ENCODE measurements around the gene TP63. TPM values are rescaled to one million over a fixed set of nuclear protein-coding genes. Genes with fewer than 3 reads are reported as not detected.

Gene TP63
- total and polyA plus RNA-seq, 12 donors = 0.11 to 0.84 (median 0.16) TPM; not detected in 1

GRCh38 chr3:189787632-189788031 lies 156.4 kb downstream of the TP63 start:
- Histone ChIP-seq H3K9me3 (replicated peaks in 1 of 3) (peaks cover 0 to 4% (median 0%) of the 10 kb centered on the region in 3 donors), H3K27me3 (no peaks in the 10 kb centered on the region), H3K27ac (no peak overlapping the region), H3K36me3 (replicated peaks in 1 of 2) (no peaks in the 10 kb centered on the region), H3K4me1 (replicated peaks in 1 of 2) (no peaks in the 10 kb centered on the region), H3K4me3 (no peak overlapping the region)
- intact Hi-C loops (cut with DNase I) = no loop called here
- no peak for DNase-seq
- 48 to 67% (median 61%) methylated on average over 3 of the region's 3 CpGs for WGBS, 4 donors
- TF ChIP-seq, protein P1, sequence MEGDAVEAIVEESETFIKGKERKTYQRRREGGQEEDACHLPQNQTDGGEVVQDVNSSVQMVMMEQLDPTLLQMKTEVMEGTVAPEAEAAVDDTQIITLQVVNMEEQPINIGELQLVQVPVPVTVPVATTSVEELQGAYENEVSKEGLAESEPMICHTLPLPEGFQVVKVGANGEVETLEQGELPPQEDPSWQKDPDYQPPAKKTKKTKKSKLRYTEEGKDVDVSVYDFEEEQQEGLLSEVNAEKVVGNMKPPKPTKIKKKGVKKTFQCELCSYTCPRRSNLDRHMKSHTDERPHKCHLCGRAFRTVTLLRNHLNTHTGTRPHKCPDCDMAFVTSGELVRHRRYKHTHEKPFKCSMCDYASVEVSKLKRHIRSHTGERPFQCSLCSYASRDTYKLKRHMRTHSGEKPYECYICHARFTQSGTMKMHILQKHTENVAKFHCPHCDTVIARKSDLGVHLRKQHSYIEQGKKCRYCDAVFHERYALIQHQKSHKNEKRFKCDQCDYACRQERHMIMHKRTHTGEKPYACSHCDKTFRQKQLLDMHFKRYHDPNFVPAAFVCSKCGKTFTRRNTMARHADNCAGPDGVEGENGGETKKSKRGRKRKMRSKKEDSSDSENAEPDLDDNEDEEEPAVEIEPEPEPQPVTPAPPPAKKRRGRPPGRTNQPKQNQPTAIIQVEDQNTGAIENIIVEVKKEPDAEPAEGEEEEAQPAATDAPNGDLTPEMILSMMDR (IDR thresholded peaks at IDR 0.05) = no peak
- TF ChIP-seq POLR2A (IDR thresholded peaks at IDR 0.05) = no peak

GRCh38 chr3:189789432-189789831 lies 158.2 kb downstream of the TP63 start:
- Histone ChIP-seq H3K9me3 (replicated peaks in 1 of 3) (no peaks in the 10 kb centered on the region), H3K4me3 (no peak overlapping the region), H3K27me3 (no peaks in the 10 kb centered on the region), H3K27ac (no peak overlapping the region), H3K4me1 (replicated peaks in 1 of 2) (no peaks in the 10 kb centered on the region), H3K36me3 (replicated peaks in 1 of 2) (no peaks in the 10 kb centered on the region)
- 70 to 94% (median 83%) methylated on average over 2 of the region's 2 CpGs for WGBS, 4 donors
- intact Hi-C loops (cut with DNase I) = no loop called here
- DNase-seq = no peak
- TF ChIP-seq, protein P1 (IDR thresholded peaks at IDR 0.05) = no peak
- TF ChIP-seq POLR2A (IDR thresholded peaks at IDR 0.05) = no peak

DNA sequence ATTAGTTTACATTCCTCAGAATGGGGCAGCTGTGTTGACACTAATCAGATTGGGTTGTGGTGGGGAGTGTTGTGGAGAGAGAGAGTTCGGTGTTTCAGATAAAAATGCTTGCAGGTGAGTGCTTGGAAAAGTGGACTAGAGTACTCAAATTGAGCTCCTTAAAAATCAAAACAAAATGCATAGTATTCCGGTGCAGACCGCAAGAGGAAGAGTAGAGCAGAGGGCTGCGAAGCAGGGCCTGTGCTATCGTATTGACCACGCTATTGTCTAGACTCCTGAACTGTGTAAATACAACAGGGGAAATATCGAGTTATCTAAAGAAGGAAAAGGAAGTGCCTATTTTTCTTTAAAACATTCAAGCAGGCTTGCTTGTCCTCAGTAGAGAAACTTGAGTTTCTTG lies 159.5 kb downstream of the TP63 start:
- no peaks in the 10 kb centered on the region for H3K4me1 ChIP-seq (replicated peaks in 1 of 2)
- H3K4me3 ChIP-seq = no peak overlapping the region
- H3K9me3 ChIP-seq (replicated peaks in 1 of 3) = no peaks in the 10 kb centered on the region
- WGBS, 4 donors = 68 to 78% (median 71%) methylated on average over 7 of the region's 7 CpGs
- H3K27ac ChIP-seq = no peak overlapping the region
- intact Hi-C loops (cut with DNase I) = no loop called here
- DNase-seq = no peak
- no peaks in the 10 kb centered on the region for H3K36me3 ChIP-seq (replicated peaks in 1 of 2)
- TF ChIP-seq, protein P1 (IDR thresholded peaks at IDR 0.05) = no peak
- TF ChIP-seq POLR2A (IDR thresholded peaks at IDR 0.05) = no peak
- no peaks in the 10 kb centered on the region for H3K27me3 ChIP-seq

DNA sequence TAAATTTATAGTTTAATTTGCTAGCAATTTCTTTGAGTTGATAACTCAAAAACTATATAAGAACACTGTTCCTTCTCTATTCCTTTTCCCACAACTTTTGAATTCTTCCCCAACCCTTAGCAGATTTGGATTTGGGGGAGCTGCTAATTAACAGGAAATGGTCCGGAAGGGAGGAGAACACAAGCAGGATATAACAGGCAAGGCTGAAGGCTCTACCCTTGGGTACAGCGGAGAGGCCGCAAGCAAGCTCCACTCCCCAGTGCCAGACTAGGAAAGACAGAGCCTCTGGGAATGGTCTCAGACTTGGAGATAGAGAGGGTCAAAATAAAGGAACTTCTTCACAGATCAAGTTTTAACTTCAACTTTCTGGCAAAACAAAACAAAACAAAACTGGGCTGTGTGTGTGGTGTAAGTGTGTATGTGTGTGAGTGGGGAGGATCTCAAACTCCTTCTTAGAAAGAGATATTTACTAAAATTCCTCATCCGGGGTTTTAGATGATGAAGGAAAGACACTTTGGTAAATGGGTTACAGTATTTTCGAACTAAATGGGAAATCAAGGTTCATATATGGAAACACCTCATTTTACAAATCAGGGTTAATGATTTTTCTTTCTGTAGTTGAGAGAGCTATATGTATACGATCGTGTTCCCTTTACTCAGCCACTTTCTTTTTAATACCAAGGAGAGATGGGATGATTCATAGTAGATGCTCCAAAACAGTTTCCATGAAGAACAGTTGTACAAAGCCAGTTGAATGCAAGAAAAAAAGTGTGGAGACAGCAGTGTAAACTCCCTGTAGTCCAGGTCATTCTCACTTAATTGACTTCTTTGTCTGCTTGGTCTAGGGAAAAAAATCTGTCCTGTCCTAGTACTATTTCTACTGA lies 161.1 kb downstream of the TP63 start:
- Histone ChIP-seq H3K9me3 (replicated peaks in 1 of 3) (no peaks in the 10 kb centered on the region), H3K4me1 (replicated peaks in 1 of 2) (no peaks in the 10 kb centered on the region), H3K4me3 (no peak overlapping the region), H3K27me3 (no peaks in the 10 kb centered on the region), H3K36me3 (replicated peaks in 1 of 2) (no peaks in the 10 kb centered on the region), H3K27ac (no peak overlapping the region)
- intact Hi-C loops (cut with DNase I) = no loop called here
- DNase-seq = no peak
- 70 to 88% (median 86%) methylated on average over 7 of the region's 7 CpGs for WGBS, 4 donors
- no peak for TF ChIP-seq POLR2A (IDR thresholded peaks at IDR 0.05)
- TF ChIP-seq, protein P1 (IDR thresholded peaks at IDR 0.05) = no peak

Data from adrenal gland (tissue), 12 donors.